GM18505 (cell line): Measurements from ENCODE around the gene MED9.
A peak's percentile ranks its signal among the peaks of the same experiment; 100 is the strongest.
"Not testable (repeated sequence)": the region's sequence is repeated elsewhere in the genome, so short reads cannot be mapped to it uniquely, and the experiment has no call there.

ENCODE experiments used
- ATAC-seq: cut with Tn5 transposase; IDR thresholded peaks from one replicate; pipeline ENCODE4 v1.9.1; 2021; ENCODE audit not compliant: unreplicated experiment
- POLR2A ChIP-seq: IDR thresholded peaks from 4 replicates; pipeline ENCODE4 v1.6.1; 2011; ENCODE audit warnings: borderline replicate concordance; ENCODE audit not compliant: insufficient read depth, insufficient read length; ENCODE audit errors: extremely low read depth

The MED9 gene

DNA sequence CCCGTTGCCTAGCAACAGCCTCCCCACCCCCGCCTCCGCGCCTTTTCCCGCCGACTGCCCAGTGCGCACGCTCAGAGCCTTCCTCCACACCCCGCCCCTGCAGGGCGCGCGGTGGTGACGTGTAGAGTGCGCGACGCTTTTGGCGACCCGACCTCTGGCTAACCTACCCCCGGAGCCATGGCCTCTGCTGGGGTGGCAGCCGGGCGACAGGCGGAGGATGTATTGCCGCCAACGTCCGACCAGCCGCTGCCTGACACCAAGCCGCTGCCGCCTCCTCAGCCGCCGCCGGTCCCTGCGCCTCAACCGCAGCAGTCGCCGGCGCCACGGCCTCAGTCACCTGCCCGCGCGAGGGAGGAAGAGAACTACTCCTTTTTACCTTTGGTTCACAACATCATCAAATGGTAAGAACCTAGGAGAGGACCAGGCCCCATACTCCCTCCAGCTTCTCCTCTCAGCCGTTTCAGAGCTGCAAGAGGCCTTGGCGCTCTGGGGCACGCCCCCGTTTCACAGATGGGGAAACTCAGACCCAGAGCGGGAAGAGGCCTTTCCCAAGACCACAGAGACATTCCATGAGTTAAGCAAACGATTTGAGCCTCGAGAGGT is at the start of gene MED9:
TSS of gene MED9 (plus strand) at position 136 of the 603 bp plus-strand sequence. CDS start at position 178, 42 bp downstream.
- peak; percentile 82 for TF ChIP-seq POLR2A
- peak; percentile 75 for ATAC-seq

DNA sequence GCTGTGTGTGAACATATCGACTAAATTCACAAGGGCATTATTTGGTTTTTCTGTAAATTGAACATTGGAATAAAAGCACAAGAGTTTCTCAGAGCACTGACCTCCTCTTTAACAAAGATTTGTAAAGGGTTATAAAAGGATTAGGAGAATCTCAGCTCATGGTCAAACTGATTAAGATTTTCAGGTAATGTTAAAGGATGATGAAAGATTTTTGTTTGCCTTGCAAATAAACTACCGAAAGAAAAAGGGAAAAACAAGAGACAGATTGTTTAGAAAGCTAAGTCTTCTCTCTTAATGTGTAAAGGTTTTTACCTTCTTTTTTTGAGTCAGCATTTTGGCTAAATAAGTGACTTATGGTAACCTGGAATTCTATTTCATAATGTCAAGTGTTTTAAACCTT is 47.6 kb upstream of the MED9 start:
- no peak for ATAC-seq
- no peak for TF ChIP-seq POLR2A

GRCh38 chr17:17430924-17431323 is 45.9 kb upstream of the MED9 start:
- ATAC-seq, result not testable (repeated sequence)

DNA sequence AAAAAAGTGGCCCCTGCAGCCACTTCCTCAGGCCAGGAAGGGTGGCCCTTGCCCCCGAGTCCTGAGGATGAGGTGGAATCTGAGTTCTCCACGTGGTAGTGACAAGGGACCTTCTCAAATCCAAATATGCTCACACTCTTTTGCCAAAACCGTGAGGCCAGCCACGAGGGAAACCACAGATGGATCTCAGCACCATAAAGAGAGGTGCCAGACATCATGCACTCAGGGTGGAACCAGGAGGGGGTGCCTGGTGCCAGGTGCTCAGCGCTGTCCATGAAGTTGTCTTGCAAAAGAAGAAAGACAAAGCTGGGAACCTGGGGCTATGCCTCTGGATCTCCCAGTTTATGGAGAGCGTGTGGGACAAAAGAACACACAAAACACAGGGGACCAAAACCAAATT is 45.2 kb upstream of the MED9 start:
- ATAC-seq, result no peak
- no peak for TF ChIP-seq POLR2A

GRCh38 chr17:17433000-17433703 is 43.6 kb upstream of the MED9 start:
- no peak for TF ChIP-seq POLR2A
- ATAC-seq, result no peak

- no peak for ATAC-seq
- no peak for TF ChIP-seq POLR2A
Observed at GRCh38 chr17:17434477-17434876, 42.3 kb upstream of the MED9 start.

- ATAC-seq, result no peak
- no peak for TF ChIP-seq POLR2A
Observed at GRCh38 chr17:17435323-17435722, 41.5 kb upstream of the MED9 start.

- ATAC-seq, result no peak
- no peak for TF ChIP-seq POLR2A
Observed at GRCh38 chr17:17437461-17437860, 39.3 kb upstream of the MED9 start.

- ATAC-seq, result no peak
- no peak for TF ChIP-seq POLR2A
Observed at GRCh38 chr17:17437893-17438292, 38.9 kb upstream of the MED9 start.

GRCh38 chr17:17440010-17440843 is 36.6 kb upstream of the MED9 start:
- TF ChIP-seq POLR2A, result no peak
- ATAC-seq, result no peak

GRCh38 chr17:17440938-17441675 is 35.7 kb upstream of the MED9 start:
- no peak for TF ChIP-seq POLR2A
- no peak for ATAC-seq

GRCh38 chr17:17443173-17443572 is 33.6 kb upstream of the MED9 start:
- ATAC-seq, result no peak
- no peak for TF ChIP-seq POLR2A

- no peak for ATAC-seq
- TF ChIP-seq POLR2A, result no peak
Observed at GRCh38 chr17:17445296-17445924, 31.4 kb upstream of the MED9 start.
